Kidney (tissue), 14 donors: ENCODE data around the gene RBM8A. TPM values are rescaled to one million over a fixed set of nuclear protein-coding genes. Genes with fewer than 3 reads are reported as not detected.

Experiments used
- DNase-seq, 5 donors: peaks; one replicate each; pipeline ENCODE4 v3.0.0-alpha.2; 2013 to 2020
- FAIRE-seq: peaks from 2 replicates; lab custom pipeline; 2012; peaks lifted over from hg19 to GRCh38; lab: Jason Lieb, UNC
- H3K27ac ChIP-seq, 2 donors: one replicate each; pipeline ENCODE4 v1.7.0; 2013; ENCODE audit warnings: low read depth in 2 of 2, low read length in 2 of 2, inconsistent platforms in 1 of 2
- H3K27me3 ChIP-seq: one replicate; pipeline ENCODE4 v1.7.1; 2013; ENCODE audit warnings: low read length, inconsistent platforms; ENCODE audit not compliant: control insufficient read depth, insufficient read depth
- H3K36me3 ChIP-seq, 3 donors: one replicate each; pipeline versions ENCODE4 v1.7.0 to v1.7.1; 2013; ENCODE audit warnings: low read length in 3 of 3, control low read depth in 1 of 3, inconsistent platforms in 1 of 3; ENCODE audit not compliant: insufficient read depth in 3 of 3, control insufficient read depth in 2 of 3
- H3K4me1 ChIP-seq, 3 donors: one replicate each; pipeline versions ENCODE4 v1.7.0 to v1.7.1; 2013; ENCODE audit warnings: low read length in 3 of 3, inconsistent platforms in 1 of 3, low read depth in 1 of 3; ENCODE audit not compliant: control insufficient read depth in 2 of 3, insufficient read depth in 2 of 3
- H3K4me3 ChIP-seq, 3 donors: one replicate each; pipeline versions ENCODE4 v1.7.0 to v1.8.1; 2013; ENCODE audit warnings: low read length in 3 of 3, control low read depth in 1 of 3, inconsistent platforms in 1 of 3
- H3K9ac ChIP-seq, 3 donors: one replicate each; pipeline versions ENCODE4 v1.7.0 to v1.7.1; 2013; ENCODE audit warnings: low read length in 3 of 3, control low read depth in 1 of 3, inconsistent platforms in 1 of 3
- H3K9me3 ChIP-seq, 3 donors: one replicate each; pipeline versions ENCODE4 v1.7.0 to v1.7.1; 2013; ENCODE audit warnings: low read length in 3 of 3, control low read depth in 1 of 3, inconsistent platforms in 1 of 3; ENCODE audit not compliant: control insufficient read depth in 2 of 3, insufficient read depth in 1 of 3
- intact Hi-C: fragments of 100-400 bp; cut with DNase I; formaldehyde crosslinking; loops from one replicate; pipeline ENCODE4 v1.11.1; 2022
- polyA plus RNA-seq: library from polyadenylated mRNA; stranded (reverse); fragments of 350-450 nt; fragmentation: Illumina TruSeq; extraction: RNeasy Lipid Tissue Mini Kit (QIAGEN cat#74804); gene quantifications from one replicate; pipeline ENCODE4 v1.2.3, GENCODE V29; 2014; ENCODE audit warnings: low read depth, low replicate concordance; ENCODE audit not compliant: insufficient read depth
- total RNA-seq: library from RNA; stranded (reverse); fragmentation: NEBNext Ultra II Directional; extraction: Animal tissue kit (Norgen Biotek cat#: 25700); gene quantifications from one replicate; pipeline ENCODE4 v1.2.1, GENCODE V29; 2021
- TF ChIP-seq, protein P1 (sequence below): IDR thresholded peaks from 3 replicates; pipeline ENCODE4 v1.5.1; 2012; ENCODE audit warnings: mild to moderate bottlenecking, moderate library complexity, borderline replicate concordance; ENCODE audit not compliant: insufficient read depth; ENCODE audit errors: extremely low read depth
- donor health status: control.
- donor health status: control.
- donor health status: control.
- donor health status: control.
- donor health status: control.
- donor health status: DM: yes; HTN: yes; CAD: no.
- donor health status: Normal renal cell carcinoma (clear cell type).

Gene RBM8A
- total and polyA plus RNA-seq, 2 donors from 2014 or later: 105 to 131 TPM

DNA sequence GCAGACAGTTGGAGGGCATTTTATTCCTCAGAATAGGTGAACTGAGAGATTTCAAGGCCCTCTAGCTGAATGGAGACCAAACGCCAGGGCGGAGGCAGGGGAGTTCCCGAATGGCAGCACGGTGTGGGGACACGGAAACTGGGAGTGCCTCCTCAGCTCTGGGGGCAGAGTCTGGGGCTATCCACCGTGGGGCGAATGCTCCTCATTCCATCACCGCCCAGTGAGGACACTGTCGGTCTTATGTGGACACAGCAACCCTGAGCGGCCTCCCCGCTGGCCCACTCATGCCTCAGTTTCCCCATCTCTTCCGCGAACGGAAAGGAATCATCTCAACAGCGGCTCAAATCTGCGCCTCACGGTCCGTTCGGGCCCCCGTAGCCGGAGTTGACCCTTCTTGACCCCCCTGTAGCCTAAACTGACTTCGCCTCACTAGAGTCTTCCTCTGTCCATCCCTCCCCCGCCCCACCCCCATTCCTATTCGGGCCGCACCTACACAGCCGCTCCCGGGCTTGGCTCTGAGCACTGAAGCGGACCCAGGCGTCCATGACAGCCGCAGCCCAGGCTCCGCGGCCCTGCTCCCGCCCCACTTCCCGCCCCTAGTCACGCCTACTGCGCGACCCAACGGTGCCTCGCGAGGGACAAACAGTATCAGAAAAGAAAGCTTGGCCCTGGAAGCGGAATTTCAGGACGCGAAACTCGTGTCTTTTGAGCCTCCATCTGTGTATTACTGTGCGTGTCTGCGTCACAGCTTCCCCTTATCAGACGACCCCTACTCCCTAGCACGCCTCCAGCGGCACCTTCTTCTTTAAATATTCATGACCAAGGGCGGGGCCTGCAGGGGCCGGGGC, 8.9 kb downstream of the RBM8A start, which contains the start of gene PEX11B:
PEX11B (minus strand) TSS at position 574 of the 848 bp plus-strand sequence; CDS start at position 545, 29 bp downstream.
- no peak for FAIRE-seq
- intact Hi-C loops: no loop called here

GRCh38 chr1:145917595-145917994, 9.7 kb downstream of the RBM8A start:
- Histone ChIP-seq H3K27me3 (no peaks in the 10 kb centered on the region), H3K4me3 (peak overlapping the region; percentile 91 to 99 (median 97)), H3K4me1 (peaks cover 4 to 22% (median 5%) of the 10 kb centered on the region in 3 donors), H3K36me3 (peaks cover 2 to 4% (median 3%) of the 10 kb centered on the region in 3 donors), H3K27ac (peak overlapping the region in 1 of 2 donors; percentile 95), H3K9ac (peak overlapping the region; percentile 55 to 95 (median 90)), H3K9me3 (no peaks in the 10 kb centered on the region)
- TF ChIP-seq, protein P1, sequence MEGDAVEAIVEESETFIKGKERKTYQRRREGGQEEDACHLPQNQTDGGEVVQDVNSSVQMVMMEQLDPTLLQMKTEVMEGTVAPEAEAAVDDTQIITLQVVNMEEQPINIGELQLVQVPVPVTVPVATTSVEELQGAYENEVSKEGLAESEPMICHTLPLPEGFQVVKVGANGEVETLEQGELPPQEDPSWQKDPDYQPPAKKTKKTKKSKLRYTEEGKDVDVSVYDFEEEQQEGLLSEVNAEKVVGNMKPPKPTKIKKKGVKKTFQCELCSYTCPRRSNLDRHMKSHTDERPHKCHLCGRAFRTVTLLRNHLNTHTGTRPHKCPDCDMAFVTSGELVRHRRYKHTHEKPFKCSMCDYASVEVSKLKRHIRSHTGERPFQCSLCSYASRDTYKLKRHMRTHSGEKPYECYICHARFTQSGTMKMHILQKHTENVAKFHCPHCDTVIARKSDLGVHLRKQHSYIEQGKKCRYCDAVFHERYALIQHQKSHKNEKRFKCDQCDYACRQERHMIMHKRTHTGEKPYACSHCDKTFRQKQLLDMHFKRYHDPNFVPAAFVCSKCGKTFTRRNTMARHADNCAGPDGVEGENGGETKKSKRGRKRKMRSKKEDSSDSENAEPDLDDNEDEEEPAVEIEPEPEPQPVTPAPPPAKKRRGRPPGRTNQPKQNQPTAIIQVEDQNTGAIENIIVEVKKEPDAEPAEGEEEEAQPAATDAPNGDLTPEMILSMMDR: no peak
- intact Hi-C loops: no loop called here
- DNase-seq: no peak
- no peak for FAIRE-seq

More for the DNA sequence above, 8.9 kb downstream of the RBM8A start, which contains the start of gene PEX11B:
- H3K4me3 ChIP-seq: peak within 1 kb of the TSS; percentile 91 to 99 (median 97)
- no peaks in the 10 kb centered on the region for H3K27me3 ChIP-seq
- TF ChIP-seq, protein P1: no peak
- H3K9me3 ChIP-seq: no peaks in the 10 kb centered on the region
- peak; percentile 93 to 97 (median 96) for DNase-seq
- H3K9ac ChIP-seq: peak within 1 kb of the TSS; percentile 55 to 95 (median 90)
- H3K36me3 ChIP-seq: peaks cover 0 to 5% (median 0%) of the 10 kb centered on the region in 3 donors
- H3K27ac ChIP-seq: peak within 1 kb of the TSS; percentile 89 to 95
- H3K4me1 ChIP-seq: peaks cover 4 to 22% (median 5%) of the 10 kb centered on the region in 3 donors

DNA sequence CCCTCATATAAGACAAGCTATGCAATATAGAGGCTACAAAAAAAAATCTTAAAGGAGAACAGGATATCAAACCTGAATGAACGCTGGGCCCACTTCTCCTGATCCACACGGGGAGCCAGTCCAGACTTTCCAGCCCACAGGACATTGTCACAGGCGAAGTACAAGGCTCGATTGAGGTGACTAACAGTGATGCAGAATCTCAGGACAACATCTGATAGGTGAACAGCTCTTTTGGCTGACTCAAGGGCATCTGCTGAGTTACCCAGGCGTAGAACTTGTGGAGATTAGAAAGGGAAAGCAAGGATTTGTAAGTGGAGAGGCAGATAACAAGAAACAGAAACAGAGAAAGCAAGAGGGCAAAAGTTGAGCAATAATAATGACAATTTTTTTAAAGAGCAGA, 10.5 kb downstream of the RBM8A start:
- DNase-seq: no peak
- Histone ChIP-seq H3K4me1 (peaks cover 4 to 22% (median 5%) of the 10 kb centered on the region in 3 donors), H3K27ac (no peak overlapping the region), H3K9ac (no peak overlapping the region), H3K36me3 (peaks cover 2 to 12% (median 6%) of the 10 kb centered on the region in 3 donors), H3K9me3 (no peaks in the 10 kb centered on the region), H3K27me3 (no peaks in the 10 kb centered on the region), H3K4me3 (no peak overlapping the region)
- intact Hi-C loops: no loop called here
- TF ChIP-seq, protein P1: no peak
- FAIRE-seq: no peak
